Mesendoderm (in vitro differentiated cells): ENCODE results near the gene PTK7. TPM values are rescaled to one million over a fixed set of nuclear protein-coding genes. Genes with fewer than 3 reads are reported as not detected.

Experiments used
- DNase-seq: peaks from one replicate; pipeline ENCODE4 v3.0.0; 2013
- H2AK5ac ChIP-seq: 2 replicates; pipeline ENCODE4 v1.6.1; 2013; ENCODE audit warnings: low read length, inconsistent platforms
- H2BK120ac ChIP-seq: 2 replicates; pipeline ENCODE4 v1.6.1; 2013; ENCODE audit warnings: low read depth, mild to moderate bottlenecking, low read length, moderate library complexity, mixed read lengths
- H2BK15ac ChIP-seq: replicated peaks from 2 replicates; pipeline ENCODE4 v1.6.1; 2013; ENCODE audit warnings: low read depth, mild to moderate bottlenecking, moderate library complexity
- H2BK5ac ChIP-seq: 2 replicates; pipeline ENCODE4 v1.6.1; 2013; ENCODE audit warnings: low read length, inconsistent platforms
- H3K18ac ChIP-seq: 2 replicates; pipeline ENCODE4 v1.6.1; 2013; ENCODE audit warnings: mild to moderate bottlenecking, low read length, mixed read lengths
- H3K23ac ChIP-seq: one replicate; pipeline ENCODE4 v1.6.1; 2013; ENCODE audit warnings: low read length
- H3K27ac ChIP-seq: 2 replicates; pipeline ENCODE4 v1.5.1; 2013; ENCODE audit warnings: low read depth, mild to moderate bottlenecking, inconsistent platforms, low read length, moderate library complexity
- H3K27me3 ChIP-seq: 2 replicates; pipeline ENCODE4 v1.6.1; 2013; ENCODE audit warnings: low read length, control low read depth, mild to moderate bottlenecking, inconsistent platforms; ENCODE audit not compliant: insufficient read depth, poor library complexity
- H3K36me3 ChIP-seq: 2 replicates; pipeline ENCODE4 v1.6.1; 2013; ENCODE audit warnings: low read length, inconsistent platforms; ENCODE audit not compliant: control insufficient read depth, insufficient read depth
- H3K4ac ChIP-seq: one replicate; pipeline ENCODE4 v1.6.1; 2013; ENCODE audit warnings: low read depth, mild to moderate bottlenecking, low read length, moderate library complexity
- H3K4me1 ChIP-seq: 2 replicates; pipeline ENCODE4 v1.6.1; 2013; ENCODE audit warnings: low read depth, low read length, inconsistent platforms; ENCODE audit not compliant: control insufficient read depth
- H3K4me2 ChIP-seq: 2 replicates; pipeline ENCODE4 v1.6.1; 2013; ENCODE audit warnings: low read length
- H3K4me3 ChIP-seq: 2 replicates; pipeline ENCODE4 v1.5.1; 2013; ENCODE audit warnings: mild to moderate bottlenecking, low read length
- H3K56ac ChIP-seq: one replicate; pipeline ENCODE4 v1.6.1; 2013; ENCODE audit warnings: low read length
- H3K79me1 ChIP-seq: 2 replicates; pipeline ENCODE4 v1.6.1; 2013; ENCODE audit warnings: low read length, inconsistent platforms
- H3K79me2 ChIP-seq: 2 replicates; pipeline ENCODE4 v1.6.1; 2013; ENCODE audit warnings: mild to moderate bottlenecking, low read length; ENCODE audit not compliant: control insufficient read depth, insufficient read depth
- H3K9ac ChIP-seq: 2 replicates; pipeline ENCODE4 v1.6.1; 2013; ENCODE audit warnings: low read length, inconsistent platforms
- H4K5ac ChIP-seq: one replicate; pipeline ENCODE4 v1.6.1; 2013; ENCODE audit warnings: low read length
- H4K8ac ChIP-seq: one replicate; pipeline ENCODE4 v1.6.1; 2013; ENCODE audit warnings: low read depth, mild to moderate bottlenecking, control low read depth, low read length, moderate library complexity
- WGBS: extraction: QIAGEN DNeasy Blood & Tissue Kit; methylation state at CpG from one replicate; pipeline ENCODE4 v1.1.7; 2013; ENCODE audit warnings: low lambda C conversion rate, missing lambda C conversion rate; ENCODE audit not compliant: insufficient coverage; ENCODE audit errors: extremely low coverage; 5-methylcytosine and 5-hydroxymethylcytosine counted together
- polyA plus RNA-seq, 2 experiments: library from polyadenylated mRNA; stranded (reverse); fragments of 200-250 nt; gene quantifications; one replicate each; pipeline ENCODE4 v1.2.3, GENCODE V29; 2013

The PTK7 gene
- polyA plus RNA-seq (2013, experiment 1 of 2) = 62.6 TPM
- polyA plus RNA-seq (2013, experiment 2 of 2) = 63.6 TPM

GRCh38 chr6:43075670-43076463 is at the start of gene PTK7:
Gene PTK7, plus strand, starts transcription at chr6:43076314. Its CDS starts 175 bp downstream, at chr6:43076489.
- Histone ChIP-seq H4K8ac (no peak within 1 kb of the TSS), H3K79me2 (peaks cover 41% of the 10 kb centered on the region), H3K79me1 (peaks cover 5% of the 10 kb centered on the region), H2BK5ac (peak within 1 kb of the TSS; percentile 35), H3K27ac (peak within 1 kb of the TSS; percentile 91), H3K18ac (peak within 1 kb of the TSS; percentile 46), H3K36me3 (no peaks in the 10 kb centered on the region), H2BK120ac (peak within 1 kb of the TSS; percentile 9), H3K56ac (peak within 1 kb of the TSS; percentile 97), H3K4me3 (peak within 1 kb of the TSS; percentile 92), H3K4me2 (peak within 1 kb of the TSS; percentile 83), H3K23ac (peak within 1 kb of the TSS; percentile 85), H2AK5ac (peak within 1 kb of the TSS; percentile 73), H3K4ac (peak within 1 kb of the TSS; percentile 46), H3K4me1 (peaks cover 17% of the 10 kb centered on the region), H4K5ac (no peak within 1 kb of the TSS), H3K27me3 (no peaks in the 10 kb centered on the region), H2BK15ac (no peak within 1 kb of the TSS), H3K9ac (peak within 1 kb of the TSS; percentile 99)
- no CpG with 5 or more reads among the region's 60 CpGs for WGBS
- DNase-seq = peak; percentile 96

GRCh38 chr6:43026365-43026764 is 49.7 kb upstream of the PTK7 start:
- Histone ChIP-seq H3K4me1 (no peaks in the 10 kb centered on the region), H2BK5ac (no peak overlapping the region), H3K79me2 (peaks cover 20% of the 10 kb centered on the region), H3K56ac (no peak overlapping the region), H2BK15ac (no peak overlapping the region), H3K9ac (no peak overlapping the region), H2AK5ac (no peak overlapping the region), H3K36me3 (peaks cover 25% of the 10 kb centered on the region), H3K4me3 (no peak overlapping the region), H3K79me1 (peaks cover 12% of the 10 kb centered on the region), H3K4me2 (no peak overlapping the region), H2BK120ac (no peak overlapping the region), H3K4ac (no peak overlapping the region), H3K27ac (no peak overlapping the region), H4K5ac (no peak overlapping the region), H3K18ac (no peak overlapping the region), H3K23ac (no peak overlapping the region), H3K27me3 (no peaks in the 10 kb centered on the region), H4K8ac (no peak overlapping the region)
- no peak for DNase-seq
- WGBS = no CpG with 5 or more reads among the region's 5 CpGs

GRCh38 chr6:43029120-43029519 is 47.0 kb upstream of the PTK7 start:
- Histone ChIP-seq H3K79me1 (peaks cover 7% of the 10 kb centered on the region), H3K18ac (no peak overlapping the region), H3K4me1 (no peaks in the 10 kb centered on the region), H4K5ac (no peak overlapping the region), H2BK15ac (no peak overlapping the region), H3K36me3 (peaks cover 31% of the 10 kb centered on the region), H3K4ac (no peak overlapping the region), H3K9ac (no peak overlapping the region), H3K27ac (no peak overlapping the region), H3K56ac (no peak overlapping the region), H3K4me2 (no peak overlapping the region), H2BK120ac (no peak overlapping the region), H3K79me2 (peaks cover 6% of the 10 kb centered on the region), H3K27me3 (no peaks in the 10 kb centered on the region), H4K8ac (no peak overlapping the region), H2BK5ac (no peak overlapping the region), H2AK5ac (no peak overlapping the region), H3K4me3 (no peak overlapping the region), H3K23ac (no peak overlapping the region)
- no peak for DNase-seq
- WGBS = no CpG with 5 or more reads among the region's 9 CpGs

GRCh38 chr6:43032326-43032725 is 43.8 kb upstream of the PTK7 start:
- Histone ChIP-seq H3K4me2 (no peak overlapping the region), H2BK5ac (no peak overlapping the region), H3K4me3 (no peak overlapping the region), H3K4me1 (no peaks in the 10 kb centered on the region), H3K9ac (no peak overlapping the region), H2BK120ac (no peak overlapping the region), H4K5ac (no peak overlapping the region), H3K36me3 (peaks cover 13% of the 10 kb centered on the region), H3K4ac (no peak overlapping the region), H3K27me3 (no peaks in the 10 kb centered on the region), H2BK15ac (no peak overlapping the region), H3K56ac (no peak overlapping the region), H2AK5ac (no peak overlapping the region), H3K18ac (no peak overlapping the region), H3K23ac (no peak overlapping the region), H3K79me1 (no peaks in the 10 kb centered on the region), H3K79me2 (no peaks in the 10 kb centered on the region), H3K27ac (no peak overlapping the region), H4K8ac (no peak overlapping the region)
- no CpG with 5 or more reads among the region's 4 CpGs for WGBS
- no peak for DNase-seq

GRCh38 chr6:43033496-43034189 is 42.5 kb upstream of the PTK7 start:
- no peak overlapping the region for H3K4me3 ChIP-seq
- H3K4me1 ChIP-seq = no peaks in the 10 kb centered on the region
- H3K27me3 ChIP-seq = no peaks in the 10 kb centered on the region
- no peak overlapping the region for H3K9ac ChIP-seq
- H4K5ac ChIP-seq = no peak overlapping the region
- no peak overlapping the region for H3K4me2 ChIP-seq
- no peak overlapping the region for H2BK120ac ChIP-seq
- no peak overlapping the region for H3K27ac ChIP-seq
- H4K8ac ChIP-seq = no peak overlapping the region
- H3K79me1 ChIP-seq = no peaks in the 10 kb centered on the region
- no peak for DNase-seq
- no peak overlapping the region for H3K56ac ChIP-seq
- no peak overlapping the region for H2BK5ac ChIP-seq
- no peaks in the 10 kb centered on the region for H3K79me2 ChIP-seq
- no peak overlapping the region for H3K23ac ChIP-seq
- peaks cover 16% of the 10 kb centered on the region for H3K36me3 ChIP-seq
- WGBS = no CpG with 5 or more reads among the region's 2 CpGs
- no peak overlapping the region for H2AK5ac ChIP-seq
- no peak overlapping the region for H3K18ac ChIP-seq
- H3K4ac ChIP-seq = no peak overlapping the region
- H2BK15ac ChIP-seq = no peak overlapping the region
